ENCODE measurements around the gene GATM.
"Not testable (repeated sequence)": the region's sequence is repeated elsewhere in the genome, so short reads cannot be mapped to it uniquely, and the experiment has no call there.

Gene GATM

GRCh38 chr15:45387380-45388007 lies 9.2 kb upstream of the GATM start:
- no peak for DNase-seq

GRCh38 chr15:45386974-45387373 lies 8.6 kb upstream of the GATM start:
- DNase-seq: no peak

GRCh38 chr15:45386420-45386819 lies 8.1 kb upstream of the GATM start:
- no peak for DNase-seq

GRCh38 chr15:45385590-45385989 lies 7.2 kb upstream of the GATM start:
- DNase-seq: no peak

- DNase-seq: no peak
These were observed 6.4 kb upstream of the GATM start for GRCh38 chr15:45384700-45385099.

GRCh38 chr15:45378913-45379262 lies 544 bp upstream of the GATM start:
- no peak for DNase-seq

- DNase-seq: peak; percentile 16
These were observed 665 bp downstream of the GATM start for GRCh38 chr15:45377609-45378148.

GRCh38 chr15:45376967-45377608 lies 1.3 kb downstream of the GATM start:
- no peak for DNase-seq

- DNase-seq: no peak
These were observed 1.9 kb downstream of the GATM start for GRCh38 chr15:45376300-45376928.

- DNase-seq: no peak
These were observed 2.5 kb downstream of the GATM start for GRCh38 chr15:45375836-45376235.

GRCh38 chr15:45373976-45374375 lies 4.4 kb downstream of the GATM start:
- DNase-seq: no peak

GRCh38 chr15:45372041-45372995 lies 6.0 kb downstream of the GATM start:
- DNase-seq: peak; percentile 30

GRCh38 chr15:45371546-45371945 lies 6.8 kb downstream of the GATM start:
- no peak for DNase-seq

GRCh38 chr15:45370042-45370441 lies 8.3 kb downstream of the GATM start:
- not testable (repeated sequence) for DNase-seq

GRCh38 chr15:45367222-45367621 lies 11.1 kb downstream of the GATM start:
- DNase-seq: not testable (repeated sequence)

GRCh38 chr15:45364271-45364670 lies 14.1 kb downstream of the GATM start:
- no peak for DNase-seq

GRCh38 chr15:45363801-45364200 lies 14.5 kb downstream of the GATM start:
- no peak for DNase-seq

GRCh38 chr15:45363334-45363733 lies 15.0 kb downstream of the GATM start:
- no peak for DNase-seq

GRCh38 chr15:45362419-45362818 lies 15.9 kb downstream of the GATM start:
- no peak for DNase-seq

GRCh38 chr15:45361878-45362277 lies 16.5 kb downstream of the GATM start:
- DNase-seq: no peak

GRCh38 chr15:45355860-45356259 lies 22.5 kb downstream of the GATM start:
- no peak for DNase-seq

GRCh38 chr15:45354711-45355110 lies 23.6 kb downstream of the GATM start:
- no peak for DNase-seq

GRCh38 chr15:45351227-45351626 lies 27.1 kb downstream of the GATM start:
- no peak for DNase-seq

All from suppressor macrophage treated with lipopolysaccharide for 4 hours (primary cell).